HUDEP-2 (cell line): ENCODE data around the gene BYSL.
A peak's percentile ranks its signal among the peaks of the same experiment; 100 is the strongest.

Experiments used
- DNase-seq, 76 experiments: peaks; one replicate each; lab custom pipeline; 2025; ENCODE audit not compliant: unreplicated experiment in 76 of 76; lab: John Stamatoyannopoulos, UW

Gene BYSL

GRCh38 chr6:41920921-41921711 is at the start of gene BYSL, which contains the start of gene MED20:
TSS of gene BYSL (plus strand) at chr6:41921499. CDS start at chr6:41921563, 64 bp downstream.
TSS of gene MED20 (minus strand) at chr6:41921139. CDS start at chr6:41921018, 121 bp downstream.
- DNase-seq = peak in 74 of 76 experiments; percentile 83 to 99 (median 94)

- DNase-seq = no peak
These were observed 49.6 kb upstream of the BYSL start for GRCh38 chr6:41871691-41872090.

GRCh38 chr6:41872147-41872546 is 49.2 kb upstream of the BYSL start:
- no peak for DNase-seq

GRCh38 chr6:41874741-41875140 is 46.6 kb upstream of the BYSL start:
- no peak for DNase-seq

- DNase-seq = no peak
These were observed 44.1 kb upstream of the BYSL start for GRCh38 chr6:41877051-41877680.

GRCh38 chr6:41878246-41878645 is 43.1 kb upstream of the BYSL start:
- no peak for DNase-seq

GRCh38 chr6:41878961-41879405 is 42.3 kb upstream of the BYSL start:
- no peak for DNase-seq

- DNase-seq = no peak
These were observed 39.8 kb upstream of the BYSL start for GRCh38 chr6:41881506-41881905.

- DNase-seq = no peak
These were observed 36.3 kb upstream of the BYSL start for GRCh38 chr6:41884957-41885356.

- no peak for DNase-seq
These were observed 35.4 kb upstream of the BYSL start for GRCh38 chr6:41885930-41886329.

- DNase-seq = no peak
These were observed 34.0 kb upstream of the BYSL start for GRCh38 chr6:41887331-41887751.

- DNase-seq = no peak
These were observed 28.3 kb upstream of the BYSL start for GRCh38 chr6:41892921-41893564.

GRCh38 chr6:41894366-41895299 is 26.7 kb upstream of the BYSL start:
- DNase-seq = peak in 3 of 76 experiments; percentile 11 to 17 (median 14)

- DNase-seq = peak in 75 of 76 experiments; percentile 21 to 97 (median 87)
These were observed 25.7 kb upstream of the BYSL start, which contains the start of gene USP49 for GRCh38 chr6:41895300-41896233. TSS of gene USP49 (minus strand) at chr6:41895375. CDS start at chr6:41806983, 88,392 bp downstream.

GRCh38 chr6:41896281-41896680 is 25.0 kb upstream of the BYSL start:
- DNase-seq = no peak

GRCh38 chr6:41900861-41901260 is 20.4 kb upstream of the BYSL start:
- no peak for DNase-seq

GRCh38 chr6:41901882-41902519 is 19.3 kb upstream of the BYSL start:
- DNase-seq = peak in 53 of 76 experiments; percentile 3 to 73 (median 43)

GRCh38 chr6:41909727-41910126 is 11.6 kb upstream of the BYSL start:
- no peak for DNase-seq

GRCh38 chr6:41914343-41914742 is 7.0 kb upstream of the BYSL start:
- no peak for DNase-seq
